GM23338 (cell line): Measurements from ENCODE around the gene OR2V2.

ENCODE experiments used
- EZH2 ChIP-seq: fragments of 200-600 bp; sonication (generic); IDR thresholded peaks from one replicate; pipeline ENCODE4 v1.8.0; 2017; ENCODE audit warnings: antibody characterized with exemption, mild to moderate bottlenecking, low read depth; ENCODE audit not compliant: unreplicated experiment
- EZH2phosphoT487 ChIP-seq: fragments of 200-600 bp; sonication (generic); IDR thresholded peaks from one replicate; pipeline ENCODE4 v1.8.1; 2018; ENCODE audit warnings: antibody characterized with exemption; ENCODE audit not compliant: unreplicated experiment
- JUNB ChIP-seq: IDR thresholded peaks from one replicate; pipeline ENCODE4 v1.6.1; 2016; ENCODE audit warnings: antibody characterized with exemption; ENCODE audit not compliant: unreplicated experiment
- POLR2AphosphoS5 ChIP-seq: IDR thresholded peaks from 2 replicates; pipeline ENCODE4 v1.6.1; 2016; ENCODE audit warnings: antibody characterized with exemption, low read depth
- TF ChIP-seq, protein P1 (sequence below), 2 experiments: fragments of 200-600 bp in 1 of 2; sonication (generic) in 1 of 2; conservative IDR thresholded peaks; 2 replicates each; pipeline versions ENCODE4 v1.5.1 to v1.6.1; 2016 to 2017; ENCODE audit warnings: antibody characterized with exemption in 2 of 2, low read depth in 2 of 2, mild to moderate bottlenecking in 2 of 2, moderate library complexity in 1 of 2
- TF ChIP-seq, protein P2 (sequence below): IDR thresholded peaks from 2 replicates; pipeline ENCODE4 v1.6.1; 2016; ENCODE audit warnings: antibody characterized with exemption
- TF ChIP-seq, protein P3 (sequence below): IDR thresholded peaks from one replicate; pipeline ENCODE4 v1.6.1; 2018; ENCODE audit warnings: antibody characterized with exemption; ENCODE audit not compliant: unreplicated experiment

DNA sequence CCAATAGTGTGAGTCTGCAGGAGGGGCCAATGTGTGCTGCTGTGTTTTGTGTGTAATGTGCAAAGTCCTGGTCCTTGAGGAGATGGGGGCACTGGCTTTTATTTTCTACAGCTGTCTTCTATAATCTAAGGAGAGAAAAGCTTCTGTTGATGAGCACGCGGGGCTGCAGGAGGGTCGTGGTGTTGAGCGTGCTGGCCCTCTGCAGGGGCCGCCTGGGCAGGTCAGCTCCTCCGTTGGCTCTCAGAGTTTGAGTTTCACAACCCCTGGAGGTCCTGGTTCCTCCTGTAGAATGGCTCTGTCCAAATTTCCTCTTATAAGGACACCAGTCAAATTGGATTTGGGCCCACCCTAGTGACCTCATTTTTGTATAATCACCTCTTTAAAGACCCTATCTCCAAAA lies 29.0 kb upstream of the OR2V2 start:
- TF ChIP-seq, protein P1, sequence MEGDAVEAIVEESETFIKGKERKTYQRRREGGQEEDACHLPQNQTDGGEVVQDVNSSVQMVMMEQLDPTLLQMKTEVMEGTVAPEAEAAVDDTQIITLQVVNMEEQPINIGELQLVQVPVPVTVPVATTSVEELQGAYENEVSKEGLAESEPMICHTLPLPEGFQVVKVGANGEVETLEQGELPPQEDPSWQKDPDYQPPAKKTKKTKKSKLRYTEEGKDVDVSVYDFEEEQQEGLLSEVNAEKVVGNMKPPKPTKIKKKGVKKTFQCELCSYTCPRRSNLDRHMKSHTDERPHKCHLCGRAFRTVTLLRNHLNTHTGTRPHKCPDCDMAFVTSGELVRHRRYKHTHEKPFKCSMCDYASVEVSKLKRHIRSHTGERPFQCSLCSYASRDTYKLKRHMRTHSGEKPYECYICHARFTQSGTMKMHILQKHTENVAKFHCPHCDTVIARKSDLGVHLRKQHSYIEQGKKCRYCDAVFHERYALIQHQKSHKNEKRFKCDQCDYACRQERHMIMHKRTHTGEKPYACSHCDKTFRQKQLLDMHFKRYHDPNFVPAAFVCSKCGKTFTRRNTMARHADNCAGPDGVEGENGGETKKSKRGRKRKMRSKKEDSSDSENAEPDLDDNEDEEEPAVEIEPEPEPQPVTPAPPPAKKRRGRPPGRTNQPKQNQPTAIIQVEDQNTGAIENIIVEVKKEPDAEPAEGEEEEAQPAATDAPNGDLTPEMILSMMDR (conservative IDR thresholded peaks at IDR 0.05; ENCODE audit: low read depth in 2 of 2): no peak
- TF ChIP-seq EZH2 (no peak), POLR2AphosphoS5 (no peak), EZH2phosphoT487 (no peak), JUNB (no peak)
- TF ChIP-seq, protein P2, sequence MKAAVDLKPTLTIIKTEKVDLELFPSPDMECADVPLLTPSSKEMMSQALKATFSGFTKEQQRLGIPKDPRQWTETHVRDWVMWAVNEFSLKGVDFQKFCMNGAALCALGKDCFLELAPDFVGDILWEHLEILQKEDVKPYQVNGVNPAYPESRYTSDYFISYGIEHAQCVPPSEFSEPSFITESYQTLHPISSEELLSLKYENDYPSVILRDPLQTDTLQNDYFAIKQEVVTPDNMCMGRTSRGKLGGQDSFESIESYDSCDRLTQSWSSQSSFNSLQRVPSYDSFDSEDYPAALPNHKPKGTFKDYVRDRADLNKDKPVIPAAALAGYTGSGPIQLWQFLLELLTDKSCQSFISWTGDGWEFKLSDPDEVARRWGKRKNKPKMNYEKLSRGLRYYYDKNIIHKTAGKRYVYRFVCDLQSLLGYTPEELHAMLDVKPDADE: no peak
- TF ChIP-seq, protein P3, sequence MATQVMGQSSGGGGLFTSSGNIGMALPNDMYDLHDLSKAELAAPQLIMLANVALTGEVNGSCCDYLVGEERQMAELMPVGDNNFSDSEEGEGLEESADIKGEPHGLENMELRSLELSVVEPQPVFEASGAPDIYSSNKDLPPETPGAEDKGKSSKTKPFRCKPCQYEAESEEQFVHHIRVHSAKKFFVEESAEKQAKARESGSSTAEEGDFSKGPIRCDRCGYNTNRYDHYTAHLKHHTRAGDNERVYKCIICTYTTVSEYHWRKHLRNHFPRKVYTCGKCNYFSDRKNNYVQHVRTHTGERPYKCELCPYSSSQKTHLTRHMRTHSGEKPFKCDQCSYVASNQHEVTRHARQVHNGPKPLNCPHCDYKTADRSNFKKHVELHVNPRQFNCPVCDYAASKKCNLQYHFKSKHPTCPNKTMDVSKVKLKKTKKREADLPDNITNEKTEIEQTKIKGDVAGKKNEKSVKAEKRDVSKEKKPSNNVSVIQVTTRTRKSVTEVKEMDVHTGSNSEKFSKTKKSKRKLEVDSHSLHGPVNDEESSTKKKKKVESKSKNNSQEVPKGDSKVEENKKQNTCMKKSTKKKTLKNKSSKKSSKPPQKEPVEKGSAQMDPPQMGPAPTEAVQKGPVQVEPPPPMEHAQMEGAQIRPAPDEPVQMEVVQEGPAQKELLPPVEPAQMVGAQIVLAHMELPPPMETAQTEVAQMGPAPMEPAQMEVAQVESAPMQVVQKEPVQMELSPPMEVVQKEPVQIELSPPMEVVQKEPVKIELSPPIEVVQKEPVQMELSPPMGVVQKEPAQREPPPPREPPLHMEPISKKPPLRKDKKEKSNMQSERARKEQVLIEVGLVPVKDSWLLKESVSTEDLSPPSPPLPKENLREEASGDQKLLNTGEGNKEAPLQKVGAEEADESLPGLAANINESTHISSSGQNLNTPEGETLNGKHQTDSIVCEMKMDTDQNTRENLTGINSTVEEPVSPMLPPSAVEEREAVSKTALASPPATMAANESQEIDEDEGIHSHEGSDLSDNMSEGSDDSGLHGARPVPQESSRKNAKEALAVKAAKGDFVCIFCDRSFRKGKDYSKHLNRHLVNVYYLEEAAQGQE: no peak
